Measurements from ENCODE around the gene PCDHB5.
"Not testable (repeated sequence)": the region's sequence is repeated elsewhere in the genome, so short reads cannot be mapped to it uniquely, and the experiment has no call there.

PCDHB5 gene

GRCh38 chr5:141135030-141135717 is at the start of gene PCDHB5:
Gene PCDHB5, plus strand, starts transcription at chr5:141135206. Its CDS starts 229 bp downstream, at chr5:141135435.
- no peak for DNase-seq (ENCODE audit: low read depth)

GRCh38 chr5:141094481-141095262 is 40.3 kb upstream of the PCDHB5 start, which contains the start of gene PCDHB2:
Gene PCDHB2, plus strand, starts transcription at chr5:141094615. Its CDS starts 176 bp downstream, at chr5:141094791.
- no peak for DNase-seq (ENCODE audit: low read depth)

GRCh38 chr5:141095263-141095641 is 39.8 kb upstream of the PCDHB5 start:
- DNase-seq (ENCODE audit: low read depth) = no peak

DNA sequence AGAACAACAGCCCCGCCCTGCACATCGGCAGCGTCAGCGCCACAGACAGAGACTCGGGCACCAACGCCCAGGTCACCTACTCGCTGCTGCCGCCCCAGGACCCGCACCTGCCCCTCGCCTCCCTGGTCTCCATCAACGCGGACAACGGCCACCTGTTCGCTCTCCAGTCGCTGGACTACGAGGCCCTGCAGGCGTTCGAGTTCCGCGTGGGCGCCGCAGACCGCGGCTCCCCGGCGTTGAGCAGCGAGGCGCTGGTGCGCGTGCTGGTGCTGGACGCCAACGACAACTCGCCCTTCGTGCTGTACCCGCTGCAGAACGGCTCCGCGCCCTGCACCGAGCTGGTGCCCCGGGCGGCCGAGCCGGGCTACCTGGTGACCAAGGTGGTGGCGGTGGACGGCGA is 38.8 kb upstream of the PCDHB5 start:
- DNase-seq (ENCODE audit: low read depth) = not testable (repeated sequence)

- not testable (repeated sequence) for DNase-seq (ENCODE audit: low read depth)
Measured at GRCh38 chr5:141096586-141096985, 38.4 kb upstream of the PCDHB5 start.

DNA sequence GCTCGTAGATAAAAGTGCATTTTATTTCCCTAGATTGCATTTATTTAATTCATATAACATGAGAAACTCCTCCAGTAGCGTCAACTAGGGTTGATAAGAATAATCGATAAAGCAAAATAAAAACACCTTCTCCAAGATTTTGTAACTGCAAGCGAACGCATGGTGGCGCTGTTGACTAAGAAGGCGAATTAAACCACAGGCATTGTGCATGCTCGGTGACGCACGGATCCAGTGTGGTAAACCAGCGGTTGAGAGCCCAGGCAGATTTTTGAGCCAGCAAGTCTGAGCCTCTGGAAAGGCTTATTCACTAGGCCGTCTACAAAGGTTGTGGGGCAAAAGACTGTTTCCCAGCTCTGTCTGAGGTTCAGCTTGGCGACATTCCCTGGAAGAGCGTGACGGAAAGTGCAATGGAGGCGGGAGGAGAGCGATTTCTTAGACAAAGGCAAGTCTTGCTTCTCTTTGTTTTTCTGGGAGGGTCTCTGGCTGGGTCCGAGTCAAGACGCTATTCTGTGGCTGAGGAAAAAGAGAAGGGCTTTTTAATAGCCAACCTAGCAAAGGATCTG is 34.7 kb upstream of the PCDHB5 start, which contains the start of gene PCDHB3:
Gene PCDHB3 (plus strand): TSS at position 231 of the 563 bp plus-strand sequence. CDS start 177 bp downstream, at position 408.
- DNase-seq (ENCODE audit: low read depth) = no peak

- no peak for DNase-seq (ENCODE audit: low read depth)
Measured at GRCh38 chr5:141101059-141101458, 33.9 kb upstream of the PCDHB5 start.

DNA sequence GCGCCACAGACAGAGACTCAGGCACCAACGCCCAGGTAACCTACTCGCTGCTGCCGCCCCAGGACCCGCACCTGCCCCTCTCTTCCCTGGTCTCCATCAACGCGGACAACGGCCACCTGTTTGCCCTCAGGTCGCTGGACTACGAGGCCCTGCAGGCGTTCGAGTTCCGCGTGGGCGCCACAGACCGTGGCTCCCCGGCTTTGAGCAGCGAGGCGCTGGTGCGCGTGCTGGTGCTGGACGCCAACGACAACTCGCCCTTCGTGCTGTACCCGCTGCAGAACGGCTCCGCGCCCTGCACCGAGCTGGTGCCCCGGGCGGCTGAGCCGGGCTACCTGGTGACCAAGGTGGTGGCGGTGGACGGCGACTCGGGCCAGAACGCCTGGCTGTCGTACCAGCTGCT is 32.9 kb upstream of the PCDHB5 start:
- not testable (repeated sequence) for DNase-seq (ENCODE audit: low read depth)

DNA sequence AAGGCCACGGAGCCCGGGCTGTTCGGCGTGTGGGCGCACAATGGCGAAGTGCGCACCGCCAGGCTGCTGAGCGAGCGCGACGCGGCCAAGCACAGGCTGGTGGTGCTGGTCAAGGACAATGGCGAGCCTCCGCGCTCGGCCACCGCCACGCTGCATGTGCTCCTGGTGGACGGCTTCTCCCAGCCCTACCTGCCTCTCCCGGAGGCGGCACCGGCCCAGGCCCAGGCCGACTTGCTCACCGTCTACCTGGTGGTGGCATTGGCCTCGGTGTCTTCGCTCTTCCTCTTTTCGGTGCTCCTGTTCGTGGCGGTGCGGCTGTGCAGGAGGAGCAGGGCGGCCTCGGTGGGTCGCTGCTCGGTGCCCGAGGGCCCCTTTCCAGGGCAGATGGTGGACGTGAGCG is 32.5 kb upstream of the PCDHB5 start:
- DNase-seq (ENCODE audit: low read depth) = not testable (repeated sequence)

DNA sequence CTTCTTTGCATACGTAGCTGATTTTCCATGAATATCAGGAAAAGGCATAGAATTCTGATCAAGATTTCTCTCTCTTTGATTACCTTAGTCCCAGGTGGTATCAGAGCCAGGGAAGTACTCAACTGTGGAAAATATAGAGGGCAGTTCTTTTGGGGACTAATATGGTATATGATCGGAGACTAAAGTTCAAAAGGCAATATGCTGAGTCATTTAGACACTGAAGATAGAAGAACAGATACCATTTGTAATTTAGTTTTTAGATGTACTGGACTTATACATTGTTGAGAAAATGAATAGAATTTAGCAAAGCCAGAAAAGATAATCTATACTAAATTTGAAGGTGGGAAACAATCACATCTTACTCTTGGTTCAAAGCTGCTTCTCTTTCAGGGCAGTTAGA is 29.7 kb upstream of the PCDHB5 start:
- DNase-seq (ENCODE audit: low read depth) = no peak

GRCh38 chr5:141119250-141119649 is 15.8 kb upstream of the PCDHB5 start:
- no peak for DNase-seq (ENCODE audit: low read depth)

DNA sequence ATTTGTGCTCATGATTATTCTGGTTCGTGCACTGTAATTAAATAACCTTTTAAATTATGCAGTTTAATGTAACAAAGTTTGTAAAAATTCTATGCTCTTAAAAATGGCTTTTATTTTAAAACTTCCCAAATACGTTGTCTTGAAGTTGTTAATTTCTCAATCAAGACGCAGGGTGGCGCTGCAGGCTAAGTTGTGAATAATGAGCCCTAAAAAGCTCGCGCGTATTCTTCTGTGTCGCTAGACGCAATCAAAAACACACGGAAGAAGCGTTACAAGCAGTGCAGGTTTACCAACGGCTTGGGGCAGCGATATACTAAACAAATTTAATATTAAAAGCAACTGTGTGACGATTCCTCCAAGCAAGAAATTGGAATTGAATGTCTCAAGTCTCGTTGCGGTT is 13.4 kb upstream of the PCDHB5 start, which contains the start of gene PCDHB4:
Gene PCDHB4 (plus strand): TSS at position 256 of the 400 bp plus-strand sequence. CDS start 181 bp downstream, outside the sequence.
- DNase-seq (ENCODE audit: low read depth) = no peak

DNA sequence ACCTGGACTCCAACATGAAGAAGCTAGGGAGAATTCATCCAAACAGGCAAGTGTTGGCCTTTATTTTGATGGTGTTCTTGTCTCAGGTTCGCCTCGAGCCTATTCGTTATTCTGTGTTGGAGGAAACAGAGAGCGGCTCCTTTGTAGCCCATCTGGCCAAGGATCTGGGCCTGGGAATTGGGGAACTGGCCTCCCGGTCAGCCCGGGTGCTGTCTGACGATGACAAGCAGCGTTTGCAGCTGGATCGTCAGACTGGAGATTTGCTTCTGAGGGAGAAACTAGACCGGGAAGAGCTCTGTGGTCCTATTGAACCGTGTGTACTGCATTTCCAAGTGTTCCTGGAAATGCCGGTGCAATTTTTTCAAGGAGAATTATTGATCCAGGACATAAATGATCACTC is 13.0 kb upstream of the PCDHB5 start:
- DNase-seq (ENCODE audit: low read depth) = no peak

DNA sequence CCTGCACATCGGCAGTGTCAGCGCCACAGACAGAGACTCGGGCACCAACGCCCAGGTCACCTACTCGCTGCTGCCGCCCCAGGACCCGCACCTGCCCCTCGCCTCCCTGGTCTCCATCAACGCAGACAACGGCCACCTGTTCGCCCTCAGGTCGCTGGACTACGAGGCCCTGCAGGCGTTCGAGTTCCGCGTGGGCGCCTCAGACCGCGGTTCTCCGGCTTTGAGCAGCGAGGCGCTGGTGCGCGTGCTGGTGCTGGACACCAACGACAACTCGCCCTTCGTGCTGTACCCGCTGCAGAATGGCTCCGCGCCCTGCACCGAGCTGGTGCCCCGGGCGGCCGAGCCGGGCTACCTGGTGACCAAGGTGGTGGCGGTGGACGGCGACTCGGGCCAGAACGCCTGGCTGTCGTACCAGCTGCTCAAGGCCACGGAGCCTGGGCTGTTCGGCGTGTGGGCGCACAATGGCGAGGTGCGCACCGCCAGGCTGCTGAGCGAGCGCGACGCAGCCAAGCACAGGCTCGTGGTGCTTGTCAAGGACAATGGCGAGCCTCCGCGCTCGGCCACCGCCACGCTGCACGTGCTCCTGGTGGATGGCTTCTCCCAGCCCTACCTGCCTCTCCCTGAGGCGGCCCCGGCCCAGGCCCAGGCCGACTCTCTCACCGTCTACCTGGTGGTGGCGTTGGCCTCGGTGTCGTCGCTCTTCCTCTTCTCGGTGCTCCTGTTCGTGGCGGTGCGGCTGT is 11.4 kb upstream of the PCDHB5 start:
- not testable (repeated sequence) for DNase-seq (ENCODE audit: low read depth)

DNA sequence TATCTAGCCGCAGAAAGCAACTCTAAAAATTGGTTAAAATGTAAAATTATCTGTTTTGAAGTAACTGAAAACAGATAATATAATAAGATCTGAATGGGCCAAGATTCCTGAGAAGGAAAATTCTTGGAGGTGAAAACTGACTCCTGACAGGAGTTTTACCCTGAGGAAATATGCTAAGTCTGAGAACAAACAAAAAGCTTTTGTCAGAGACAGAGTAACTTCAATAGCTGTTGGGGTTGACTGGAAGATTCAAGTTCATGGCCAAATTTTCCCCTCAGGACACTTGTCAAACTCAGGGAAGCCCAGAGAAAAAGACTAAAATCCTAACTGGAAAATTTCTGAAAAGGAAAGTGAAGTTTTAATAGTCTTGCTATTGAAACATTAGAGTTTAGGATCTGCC is 7.7 kb upstream of the PCDHB5 start:
- DNase-seq (ENCODE audit: low read depth) = no peak

DNA sequence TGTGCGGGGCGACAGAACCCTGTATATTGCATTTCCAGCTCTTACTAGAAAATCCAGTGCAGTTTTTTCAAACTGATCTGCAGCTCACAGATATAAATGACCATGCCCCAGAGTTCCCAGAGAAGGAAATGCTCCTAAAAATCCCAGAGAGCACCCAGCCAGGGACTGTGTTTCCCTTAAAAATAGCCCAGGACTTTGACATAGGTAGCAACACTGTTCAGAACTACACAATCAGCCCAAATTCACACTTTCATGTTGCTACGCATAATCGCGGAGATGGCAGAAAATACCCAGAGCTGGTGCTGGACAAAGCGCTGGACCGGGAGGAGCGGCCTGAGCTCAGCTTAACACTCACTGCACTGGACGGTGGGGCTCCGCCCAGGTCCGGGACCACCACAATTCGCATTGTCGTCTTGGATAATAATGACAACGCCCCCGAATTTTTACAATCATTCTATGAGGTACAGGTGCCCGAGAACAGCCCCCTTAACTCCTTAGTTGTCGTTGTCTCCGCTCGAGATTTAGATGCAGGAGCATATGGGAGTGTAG is 786 bp downstream of the PCDHB5 start:
- DNase-seq (ENCODE audit: low read depth) = no peak

GRCh38 chr5:141137346-141137745 is 2.3 kb downstream of the PCDHB5 start:
- DNase-seq (ENCODE audit: low read depth) = not testable (repeated sequence)

DNA sequence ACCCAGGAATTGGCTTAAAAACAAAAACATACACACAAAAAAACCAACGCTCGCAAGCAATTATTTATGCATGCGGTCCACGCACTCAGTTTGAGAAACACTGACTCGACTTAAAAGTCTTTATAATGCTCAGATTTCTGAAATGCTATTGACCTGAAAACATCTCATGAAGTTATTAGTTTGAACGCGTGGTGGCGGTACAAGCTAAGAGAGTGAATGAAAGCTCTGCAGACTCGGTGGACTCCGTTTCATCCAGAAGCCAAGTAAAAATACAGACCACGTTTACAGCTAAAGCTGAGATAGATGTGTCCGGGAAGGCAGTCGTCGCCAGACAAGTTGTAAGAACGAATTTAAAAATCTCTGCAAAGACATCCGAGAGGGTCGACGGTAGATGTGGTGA is 14.8 kb downstream of the PCDHB5 start, which contains the start of gene PCDHB6:
Gene PCDHB6 (plus strand): TSS at position 246 of the 400 bp plus-strand sequence. CDS start 201 bp downstream, outside the sequence.
- DNase-seq (ENCODE audit: low read depth) = no peak

DNA sequence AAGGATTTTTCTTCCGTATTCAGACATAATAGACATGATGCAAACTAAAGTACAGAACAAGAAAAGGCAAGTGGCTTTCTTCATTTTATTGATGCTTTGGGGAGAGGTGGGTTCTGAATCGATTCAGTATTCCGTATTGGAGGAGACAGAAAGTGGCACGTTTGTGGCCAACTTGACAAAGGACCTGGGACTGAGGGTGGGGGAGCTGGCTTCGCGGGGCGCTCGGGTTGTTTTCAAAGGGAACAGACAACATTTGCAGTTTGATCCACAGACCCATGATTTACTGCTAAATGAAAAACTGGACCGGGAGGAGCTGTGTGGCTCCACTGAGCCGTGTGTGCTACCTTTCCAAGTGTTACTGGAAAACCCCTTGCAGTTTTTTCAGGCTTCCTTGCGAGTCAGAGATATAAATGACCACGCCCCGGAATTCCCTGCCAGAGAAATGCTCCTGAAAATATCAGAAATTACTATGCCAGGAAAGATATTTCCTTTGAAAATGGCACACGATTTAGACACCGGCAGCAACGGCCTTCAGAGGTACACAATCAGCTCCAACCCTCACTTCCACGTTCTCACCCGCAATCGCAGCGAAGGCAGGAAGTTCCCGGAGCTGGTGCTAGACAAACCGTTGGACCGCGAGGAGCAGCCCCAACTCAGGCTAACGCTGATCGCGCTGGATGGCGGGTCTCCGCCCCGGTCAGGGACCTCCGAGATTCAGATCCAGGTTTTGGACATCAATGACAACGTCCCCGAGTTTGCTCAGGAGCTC is 15.4 kb downstream of the PCDHB5 start:
- no peak for DNase-seq (ENCODE audit: low read depth)

DNA sequence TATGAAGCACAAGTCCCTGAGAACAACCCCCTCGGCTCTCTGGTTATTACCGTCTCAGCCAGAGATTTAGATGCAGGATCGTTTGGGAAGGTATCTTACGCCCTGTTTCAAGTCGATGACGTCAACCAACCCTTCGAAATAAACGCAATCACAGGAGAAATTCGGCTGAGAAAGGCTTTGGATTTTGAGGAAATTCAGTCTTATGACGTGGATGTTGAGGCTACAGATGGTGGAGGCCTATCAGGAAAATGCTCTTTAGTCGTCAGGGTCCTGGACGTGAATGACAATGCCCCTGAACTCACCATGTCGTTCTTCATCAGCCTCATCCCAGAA is 16.0 kb downstream of the PCDHB5 start:
- DNase-seq (ENCODE audit: low read depth) = no peak

DNA sequence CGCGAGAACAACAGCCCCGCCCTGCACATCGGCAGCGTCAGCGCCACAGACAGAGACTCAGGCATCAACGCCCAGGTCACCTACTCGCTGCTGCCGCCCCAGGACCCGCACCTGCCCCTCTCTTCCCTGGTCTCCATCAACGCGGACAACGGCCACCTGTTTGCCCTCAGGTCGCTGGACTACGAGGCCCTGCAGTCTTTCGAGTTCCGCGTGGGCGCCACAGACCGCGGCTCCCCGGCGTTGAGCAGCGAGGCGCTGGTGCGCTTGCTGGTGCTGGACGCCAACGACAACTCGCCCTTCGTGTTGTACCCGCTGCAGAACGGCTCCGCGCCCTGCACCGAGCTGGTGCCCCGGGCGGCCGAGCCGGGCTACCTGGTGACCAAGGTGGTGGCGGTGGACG is 16.6 kb downstream of the PCDHB5 start:
- not testable (repeated sequence) for DNase-seq (ENCODE audit: low read depth)
